Large intestine (tissue), 3 donors: ENCODE measurements around the gene SCN8A. TPM values are rescaled to one million over a fixed set of nuclear protein-coding genes. Genes with fewer than 3 reads are reported as not detected.

Experiments used
- DNase-seq, 2 donors: peaks; one replicate each; pipeline versions ENCODE4 v3.0.0 to v3.0.0-alpha.2; 2013
- H3K27ac ChIP-seq: one replicate; pipeline ENCODE4 v1.5.1; 2013; ENCODE audit warnings: low read length
- H3K27me3 ChIP-seq: 2 replicates; pipeline ENCODE4 v1.6.1; 2013; ENCODE audit warnings: low read length; ENCODE audit not compliant: control insufficient read depth, insufficient read depth
- H3K36me3 ChIP-seq: 2 replicates; pipeline ENCODE4 v1.6.1; 2013; ENCODE audit warnings: low read length; ENCODE audit not compliant: control insufficient read depth, insufficient read depth
- H3K4me1 ChIP-seq: one replicate; pipeline ENCODE4 v1.6.1; 2013; ENCODE audit warnings: low read length; ENCODE audit not compliant: control insufficient read depth, insufficient read depth
- H3K4me3 ChIP-seq: one replicate; pipeline ENCODE4 v1.5.1; 2013; ENCODE audit warnings: low read length
- H3K9me3 ChIP-seq: one replicate; pipeline ENCODE4 v1.6.1; 2013; ENCODE audit warnings: mild to moderate bottlenecking, low read depth, low read length, moderate library complexity; ENCODE audit not compliant: control insufficient read depth
- WGBS: methylation state at CpG from one replicate; pipeline ENCODE4 v1.1.5; 2013; ENCODE audit warnings: low lambda C conversion rate; ENCODE audit not compliant: insufficient coverage; 5-methylcytosine and 5-hydroxymethylcytosine counted together
- polyA plus RNA-seq: library from polyadenylated mRNA; unstranded; fragments of 120-200 nt; gene quantifications from one replicate; pipeline ENCODE4 v1.2.1, GENCODE V29; 2013

SCN8A gene
- polyA plus RNA-seq, 1 donor = 1.4 TPM

GRCh38 chr12:51621156-51621922, 30.3 kb downstream of the SCN8A start:
- Histone ChIP-seq H3K4me3 (no peak overlapping the region), H3K4me1 (no peaks in the 10 kb centered on the region), H3K9me3 (no peaks in the 10 kb centered on the region), H3K27ac (no peak overlapping the region), H3K27me3 (peaks cover 4% of the 10 kb centered on the region), H3K36me3 (no peaks in the 10 kb centered on the region)
- WGBS = no CpG with 5 or more reads among the region's 7 CpGs
- no peak for DNase-seq

- DNase-seq = no peak
- no peaks in the 10 kb centered on the region for H3K36me3 ChIP-seq
- H3K9me3 ChIP-seq = no peaks in the 10 kb centered on the region
- no CpG with 5 or more reads among the region's 1 CpG for WGBS
- no peak overlapping the region for H3K27ac ChIP-seq
- peaks cover 4% of the 10 kb centered on the region for H3K27me3 ChIP-seq
- no peak overlapping the region for H3K4me3 ChIP-seq
- no peaks in the 10 kb centered on the region for H3K4me1 ChIP-seq
Observed at GRCh38 chr12:51622564-51622963, 31.5 kb downstream of the SCN8A start.

GRCh38 chr12:51625370-51625769, 34.3 kb downstream of the SCN8A start:
- H3K27me3 ChIP-seq = no peaks in the 10 kb centered on the region
- no peaks in the 10 kb centered on the region for H3K9me3 ChIP-seq
- no peak for DNase-seq
- no peaks in the 10 kb centered on the region for H3K36me3 ChIP-seq
- no peak overlapping the region for H3K4me3 ChIP-seq
- H3K27ac ChIP-seq = no peak overlapping the region
- no peaks in the 10 kb centered on the region for H3K4me1 ChIP-seq
- 66% methylated on average over 2 of the region's 4 CpGs for WGBS

GRCh38 chr12:51626115-51626514, 35.1 kb downstream of the SCN8A start:
- no peaks in the 10 kb centered on the region for H3K36me3 ChIP-seq
- peak; percentile 5 to 7 for DNase-seq

GRCh38 chr12:51626629-51627028, 35.6 kb downstream of the SCN8A start:
- Histone ChIP-seq H3K4me3 (no peak overlapping the region), H3K27me3 (no peaks in the 10 kb centered on the region), H3K4me1 (no peaks in the 10 kb centered on the region), H3K36me3 (no peaks in the 10 kb centered on the region), H3K27ac (no peak overlapping the region), H3K9me3 (no peaks in the 10 kb centered on the region)
- no peak for DNase-seq

More at GRCh38 chr12:51626115-51626514, 35.1 kb downstream of the SCN8A start:
- Histone ChIP-seq H3K27ac (no peak overlapping the region), H3K27me3 (no peaks in the 10 kb centered on the region), H3K4me3 (no peak overlapping the region), H3K9me3 (no peaks in the 10 kb centered on the region), H3K4me1 (no peaks in the 10 kb centered on the region)
- no CpG with 5 or more reads among the region's 3 CpGs for WGBS

GRCh38 chr12:51630256-51630880, 39.3 kb downstream of the SCN8A start:
- H3K9me3 ChIP-seq = no peaks in the 10 kb centered on the region
- no peak for DNase-seq
- H3K36me3 ChIP-seq = no peaks in the 10 kb centered on the region
- no CpG with 5 or more reads among the region's 7 CpGs for WGBS
- no peaks in the 10 kb centered on the region for H3K27me3 ChIP-seq
- no peak overlapping the region for H3K4me3 ChIP-seq
- H3K27ac ChIP-seq = no peak overlapping the region
- H3K4me1 ChIP-seq = no peaks in the 10 kb centered on the region

GRCh38 chr12:51630986-51631385, 40.0 kb downstream of the SCN8A start:
- no CpG with 5 or more reads among the region's 3 CpGs for WGBS
- no peak for DNase-seq
- Histone ChIP-seq H3K27ac (no peak overlapping the region), H3K9me3 (no peaks in the 10 kb centered on the region), H3K27me3 (no peaks in the 10 kb centered on the region), H3K4me1 (no peaks in the 10 kb centered on the region), H3K4me3 (no peak overlapping the region), H3K36me3 (no peaks in the 10 kb centered on the region)

- H3K27ac ChIP-seq = no peak overlapping the region
- DNase-seq = no peak
- no peaks in the 10 kb centered on the region for H3K9me3 ChIP-seq
- H3K4me3 ChIP-seq = no peak overlapping the region
- H3K4me1 ChIP-seq = no peaks in the 10 kb centered on the region
- no CpG with 5 or more reads among the region's 1 CpG for WGBS
- H3K27me3 ChIP-seq = no peaks in the 10 kb centered on the region
- no peaks in the 10 kb centered on the region for H3K36me3 ChIP-seq
Observed at GRCh38 chr12:51631591-51631990, 40.6 kb downstream of the SCN8A start.

GRCh38 chr12:51632623-51633022, 41.6 kb downstream of the SCN8A start:
- Histone ChIP-seq H3K4me3 (no peak overlapping the region), H3K36me3 (no peaks in the 10 kb centered on the region), H3K4me1 (no peaks in the 10 kb centered on the region), H3K27ac (no peak overlapping the region), H3K9me3 (no peaks in the 10 kb centered on the region), H3K27me3 (no peaks in the 10 kb centered on the region)
- no peak for DNase-seq
- WGBS = no CpG with 5 or more reads among the region's 2 CpGs

GRCh38 chr12:51635346-51635745, 44.3 kb downstream of the SCN8A start:
- H3K4me1 ChIP-seq = no peaks in the 10 kb centered on the region
- no peaks in the 10 kb centered on the region for H3K36me3 ChIP-seq
- WGBS = no CpG with 5 or more reads among the region's 1 CpG

GRCh38 chr12:51636581-51636980, 45.5 kb downstream of the SCN8A start:
- H3K36me3 ChIP-seq = no peaks in the 10 kb centered on the region
- no peak overlapping the region for H3K27ac ChIP-seq
- DNase-seq = no peak
- H3K4me3 ChIP-seq = no peak overlapping the region
- H3K9me3 ChIP-seq = no peaks in the 10 kb centered on the region
- no peaks in the 10 kb centered on the region for H3K4me1 ChIP-seq
- no peaks in the 10 kb centered on the region for H3K27me3 ChIP-seq
- 88% methylated on average over 1 of the region's 3 CpGs for WGBS

More at GRCh38 chr12:51635346-51635745, 44.3 kb downstream of the SCN8A start:
- Histone ChIP-seq H3K27me3 (no peaks in the 10 kb centered on the region), H3K9me3 (no peaks in the 10 kb centered on the region), H3K27ac (no peak overlapping the region), H3K4me3 (no peak overlapping the region)
- DNase-seq = no peak
